GM13976 (cell line): ENCODE data around the gene RBFOX2.

Experiments
- DNase-seq: peaks from one replicate; pipeline ENCODE4 v3.0.0; 2012; ENCODE audit warnings: low spot score
- CTCF ChIP-seq: IDR thresholded peaks from 2 replicates; pipeline ENCODE4 v1.5.1; 2012; ENCODE audit warnings: borderline replicate concordance, mild to moderate bottlenecking; ENCODE audit not compliant: insufficient read depth; ENCODE audit errors: extremely low read depth, missing control alignments, control extremely low read depth
- in situ Hi-C: fragments of 300-500 bp; cut with MboI; formaldehyde crosslinking; loops from one replicate; pipeline ENCODE4 v1.12.0; 2022; ENCODE audit warnings: low sequenced_read_pairs, mixed read lengths, inconsistent platforms; ENCODE audit not compliant: unreplicated experiment

Gene RBFOX2

GRCh38 chr22:36068776-36069344 is 40.2 kb upstream of the RBFOX2 start:
- in situ Hi-C loops = no loop called here
- DNase-seq = no peak
- no peak for TF ChIP-seq CTCF

GRCh38 chr22:36067235-36067558 is 38.6 kb upstream of the RBFOX2 start:
- in situ Hi-C loops = no loop called here
- no peak for DNase-seq
- TF ChIP-seq CTCF = no peak

GRCh38 chr22:36065775-36066544 is 37.3 kb upstream of the RBFOX2 start:
- in situ Hi-C loops = no loop called here
- DNase-seq = peak; percentile 85
- TF ChIP-seq CTCF = peak; percentile 70

GRCh38 chr22:36065462-36065774 is 36.8 kb upstream of the RBFOX2 start:
- no peak for DNase-seq
- TF ChIP-seq CTCF = no peak
- in situ Hi-C loops = no loop called here

GRCh38 chr22:36064358-36064757 is 35.7 kb upstream of the RBFOX2 start:
- DNase-seq = no peak
- TF ChIP-seq CTCF = no peak
- in situ Hi-C loops = no loop called here

GRCh38 chr22:36056980-36057379 is 28.4 kb upstream of the RBFOX2 start:
- in situ Hi-C loops = no loop called here
- no peak for TF ChIP-seq CTCF
- no peak for DNase-seq
